HG03354 (cell line): ENCODE results near the gene HABP4.

Experiments
- ATAC-seq: cut with Tn5 transposase; IDR thresholded peaks from one replicate; pipeline ENCODE4 v1.9.1; 2021; ENCODE audit warnings: mild to moderate bottlenecking; ENCODE audit not compliant: unreplicated experiment, poor library complexity, severe bottlenecking

HABP4 gene

GRCh38 chr9:96514108-96514799 is 64.3 kb downstream of the HABP4 start:
- no peak for ATAC-seq

- no peak for ATAC-seq
Measured at GRCh38 chr9:96514800-96515158, 64.8 kb downstream of the HABP4 start.

GRCh38 chr9:96515621-96516470 is 65.9 kb downstream of the HABP4 start:
- no peak for ATAC-seq

GRCh38 chr9:96519095-96519494 is 69.1 kb downstream of the HABP4 start:
- ATAC-seq = no peak

- no peak for ATAC-seq
Measured at GRCh38 chr9:96519787-96520186, 69.8 kb downstream of the HABP4 start.

- no peak for ATAC-seq
Measured at GRCh38 chr9:96522366-96522765, 72.4 kb downstream of the HABP4 start.

- no peak for ATAC-seq
Measured at GRCh38 chr9:96523374-96523773, 73.4 kb downstream of the HABP4 start.

- ATAC-seq = no peak
Measured at GRCh38 chr9:96524045-96524444, 74.1 kb downstream of the HABP4 start.

- no peak for ATAC-seq
Measured at GRCh38 chr9:96524764-96525163, 74.8 kb downstream of the HABP4 start.

- ATAC-seq = no peak
Measured at GRCh38 chr9:96532173-96532572, 82.2 kb downstream of the HABP4 start.

- ATAC-seq = no peak
Measured at GRCh38 chr9:96540106-96540505, 90.1 kb downstream of the HABP4 start.
